NCI-H524 (cell line): ENCODE results near the gene TOM1L2.
"Not testable (repeated sequence)": the region's sequence is repeated elsewhere in the genome, so short reads cannot be mapped to it uniquely, and the experiment has no call there.

Source experiments
- DNase-seq, 2 experiments: peaks; one replicate each; lab custom pipeline; 2025; lab: John Stamatoyannopoulos, UW

TOM1L2 gene

DNA sequence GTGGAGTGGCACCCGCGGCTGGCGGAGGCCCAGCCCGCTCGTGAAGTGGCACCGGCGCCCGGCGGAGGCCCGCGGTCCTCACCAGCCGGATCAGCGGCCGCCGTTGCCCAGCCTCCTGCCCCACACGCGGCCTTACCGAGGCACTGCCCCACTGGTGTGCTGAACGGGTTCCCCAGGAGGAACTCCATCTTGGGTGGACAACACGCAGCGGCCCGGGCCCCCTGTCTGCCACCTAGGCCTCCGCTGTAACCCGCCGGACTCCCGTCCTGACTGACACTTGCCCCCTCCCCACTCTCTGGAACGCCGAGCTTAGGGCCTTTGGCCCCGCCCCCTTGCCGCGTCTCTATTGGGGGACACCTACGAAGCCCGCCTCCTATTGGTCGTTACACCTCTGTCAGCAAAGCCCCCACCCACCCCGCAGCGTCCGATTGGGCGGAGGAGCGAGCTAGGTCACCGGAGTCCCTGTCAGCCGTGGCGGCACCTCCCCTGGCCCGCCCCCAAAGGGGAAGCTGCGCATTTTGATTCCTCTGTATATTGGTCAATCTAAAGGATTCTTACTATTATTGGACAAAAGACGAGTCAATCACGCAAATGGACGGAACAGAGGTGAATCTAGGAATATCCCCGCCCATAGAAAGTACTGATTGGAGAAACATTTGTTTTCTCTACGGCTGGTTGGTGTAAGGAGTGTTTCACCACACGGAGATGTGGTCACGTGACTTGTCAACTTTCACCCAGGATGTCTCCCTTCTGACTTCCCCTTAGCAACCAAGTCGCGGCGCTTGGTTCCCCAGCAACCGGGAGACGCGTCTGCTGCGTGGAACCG is at the start of gene TOM1L2, which contains the start of gene DRC3:
Gene TOM1L2 (minus strand): TSS at position 275 of the 826 bp plus-strand sequence. CDS start 87 bp downstream, at position 188.
Gene DRC3 (plus strand): TSS at position 737 of the 826 bp plus-strand sequence. CDS start 4,737 bp downstream, outside the sequence.
- DNase-seq, result peak; percentile 99 to 100

DNA sequence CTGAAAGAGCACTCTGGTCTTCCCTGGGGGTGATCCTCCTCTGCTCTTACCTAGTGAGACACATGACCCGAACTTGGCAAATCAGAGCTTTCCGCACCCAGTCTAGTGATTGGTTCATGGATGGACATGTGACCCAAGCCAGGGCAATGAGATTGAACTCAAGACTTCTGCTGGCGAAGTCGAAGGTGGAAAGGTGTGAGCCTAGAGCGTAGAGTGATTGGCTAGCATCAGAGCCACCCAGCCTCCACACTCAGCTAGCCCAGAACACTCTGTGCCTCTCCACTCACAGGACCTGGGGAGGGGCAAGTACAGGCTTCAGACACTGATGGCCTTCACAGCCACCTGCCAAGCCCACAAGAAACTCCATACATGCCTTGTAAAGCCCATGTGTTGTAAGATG is 49.2 kb upstream of the TOM1L2 start:
- DNase-seq, result no peak

DNA sequence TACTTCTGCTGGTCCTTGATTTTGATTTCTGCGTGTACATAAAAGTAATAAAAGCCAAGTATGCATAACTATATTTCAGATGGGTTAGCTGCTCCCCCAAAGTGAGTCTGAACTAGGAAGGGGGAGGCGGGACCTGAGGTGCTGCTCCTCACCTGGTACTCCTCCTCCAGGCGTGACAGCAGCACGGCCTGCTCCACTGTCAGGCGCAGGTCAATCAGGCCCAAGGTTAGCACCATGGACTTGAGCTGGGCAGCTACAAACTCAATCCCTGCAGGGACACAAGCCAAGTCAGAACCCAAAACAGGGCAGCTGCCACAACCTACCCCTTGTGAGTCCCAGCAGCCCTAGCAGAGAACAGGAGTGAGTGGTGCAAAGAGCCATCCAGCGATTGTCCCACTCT is 48.8 kb upstream of the TOM1L2 start:
- DNase-seq, result no peak

DNA sequence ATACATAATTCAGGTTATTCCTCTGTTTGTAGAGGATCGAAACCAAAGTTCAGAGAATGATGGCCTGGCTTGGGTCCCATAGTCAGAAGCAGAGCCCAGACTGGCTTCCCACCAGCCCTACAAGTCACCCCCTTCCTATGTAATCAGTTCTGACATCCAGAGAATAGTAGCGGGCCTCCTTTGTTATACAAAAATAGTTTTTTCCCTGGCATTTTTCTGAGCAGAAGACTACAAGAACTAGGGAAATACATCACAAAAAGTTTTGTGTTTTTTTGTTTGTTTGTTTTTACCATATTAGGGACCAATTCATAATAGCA is 47.6 kb upstream of the TOM1L2 start:
- DNase-seq, result no peak

DNA sequence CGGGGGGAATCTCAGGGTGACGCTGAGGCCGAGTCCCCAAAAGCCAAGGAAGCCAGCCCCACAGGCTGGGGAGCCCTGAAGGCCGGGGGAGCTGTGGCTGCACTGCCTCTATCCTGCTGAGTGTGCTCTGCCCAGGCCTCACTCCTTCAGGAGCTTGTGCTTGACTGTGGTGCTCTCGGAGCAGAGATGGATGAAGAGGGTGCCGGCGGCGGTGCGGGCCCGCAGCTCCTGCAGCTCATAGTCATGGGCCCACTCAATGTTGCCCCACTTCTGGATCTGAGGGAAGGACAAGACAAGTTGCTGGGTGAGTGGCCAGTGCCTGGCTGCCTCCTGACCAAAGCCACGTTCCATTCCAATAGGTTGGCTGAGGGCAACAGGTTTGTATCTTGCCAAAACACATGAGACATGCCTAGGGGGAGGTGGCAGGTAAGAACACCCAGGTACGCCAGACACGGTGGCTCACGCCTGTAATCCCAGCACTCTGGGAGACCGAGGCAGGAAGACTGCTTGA is 46.3 kb upstream of the TOM1L2 start:
- DNase-seq, result no peak

DNA sequence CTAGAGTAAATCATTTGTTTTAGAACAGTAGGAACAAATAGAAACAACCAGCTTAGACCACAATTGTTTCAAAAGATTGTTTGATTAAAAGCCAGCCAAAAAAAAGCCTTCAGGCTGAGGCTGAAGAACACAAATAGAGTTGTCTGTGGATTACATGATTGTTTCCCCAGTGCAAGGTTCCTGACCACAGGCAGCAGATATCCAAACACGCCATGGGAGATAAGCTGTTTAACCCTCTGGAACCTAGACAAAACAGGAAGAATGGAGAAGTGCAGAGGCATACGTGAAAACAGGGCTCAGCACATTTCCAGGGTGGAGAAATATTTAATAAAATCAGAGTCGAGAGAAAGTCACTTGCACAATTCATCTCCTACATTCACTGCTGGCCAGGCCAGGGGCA is 45.8 kb upstream of the TOM1L2 start:
- DNase-seq, result no peak

DNA sequence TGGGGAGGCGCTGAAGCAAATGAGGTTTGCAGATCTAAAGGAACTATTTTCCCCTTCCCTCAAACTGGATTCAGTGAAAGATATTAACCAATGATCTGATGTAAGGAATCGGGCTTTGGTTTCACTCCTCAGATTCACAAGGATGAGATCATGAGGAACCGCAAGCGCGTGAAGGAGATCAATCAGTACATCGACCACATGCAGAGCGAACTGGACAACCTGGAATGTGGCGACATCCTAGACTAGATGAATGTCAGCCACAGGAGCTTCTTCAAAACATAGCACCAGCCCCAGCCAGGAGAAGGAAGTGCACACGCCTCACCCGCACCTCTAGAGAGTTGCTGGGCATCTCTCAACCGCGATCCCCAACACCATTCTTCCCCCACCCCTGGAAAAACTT is 44.2 kb upstream of the TOM1L2 start:
- no peak for DNase-seq

DNA sequence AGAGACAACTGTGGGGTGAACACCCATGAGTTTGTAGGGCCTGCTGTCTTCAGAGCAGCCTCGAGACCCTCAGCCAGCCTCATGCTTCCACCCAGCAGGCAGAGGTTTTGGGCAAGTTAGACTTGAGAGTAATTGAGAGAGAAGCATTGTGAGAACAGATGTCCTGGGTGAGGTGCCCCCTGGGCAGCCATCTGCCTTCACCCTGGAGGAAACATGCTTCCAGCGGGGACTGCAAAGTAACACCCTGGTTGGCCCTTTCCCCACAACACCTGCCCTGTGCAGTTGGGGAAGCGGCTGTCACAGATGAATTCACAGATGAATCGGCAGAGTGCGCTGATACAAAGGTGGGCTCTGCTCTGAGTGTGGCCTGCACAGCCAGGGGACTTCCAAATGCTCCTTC is 43.4 kb upstream of the TOM1L2 start:
- peak; percentile 93 to 97 for DNase-seq

DNA sequence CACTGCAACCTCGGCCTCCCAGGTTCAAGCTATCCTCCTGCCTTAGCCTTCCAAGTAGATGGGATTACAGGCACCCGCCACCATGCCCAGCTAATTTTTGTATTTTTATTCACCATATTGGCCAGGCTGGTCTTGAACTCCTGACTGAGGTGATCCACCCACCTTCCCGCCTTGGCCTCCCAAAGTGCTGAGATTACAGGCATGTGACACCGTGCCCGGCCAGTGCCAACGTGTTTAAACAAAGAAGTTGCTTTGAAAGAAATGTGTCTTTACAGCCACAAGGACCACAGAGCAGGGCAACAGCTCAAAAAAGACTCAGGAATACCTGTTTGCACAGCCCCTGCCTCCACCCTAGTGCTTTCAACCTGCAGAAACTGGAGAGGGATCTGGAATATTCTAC is 41.8 kb upstream of the TOM1L2 start:
- DNase-seq, result no peak

DNA sequence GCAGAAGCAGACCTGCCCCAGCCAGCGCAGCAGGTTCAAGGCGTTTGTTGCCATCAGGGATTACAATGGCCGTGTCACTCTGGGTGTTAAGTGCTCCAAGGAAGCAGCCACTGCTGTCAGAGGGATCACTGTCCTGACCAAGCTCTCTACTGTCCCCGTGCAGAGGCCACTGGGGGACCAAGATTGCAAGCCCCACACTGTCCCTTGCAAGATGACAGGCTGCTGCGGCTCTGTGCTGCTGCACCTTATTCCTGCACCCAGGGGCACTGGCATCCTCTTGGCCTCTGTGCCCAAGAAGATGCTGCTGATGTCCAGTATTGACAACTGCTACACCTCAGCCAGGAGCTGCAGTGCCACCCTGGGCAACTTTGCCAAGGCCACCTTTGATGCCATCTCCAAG is 39.1 kb upstream of the TOM1L2 start:
- no peak for DNase-seq

DNA sequence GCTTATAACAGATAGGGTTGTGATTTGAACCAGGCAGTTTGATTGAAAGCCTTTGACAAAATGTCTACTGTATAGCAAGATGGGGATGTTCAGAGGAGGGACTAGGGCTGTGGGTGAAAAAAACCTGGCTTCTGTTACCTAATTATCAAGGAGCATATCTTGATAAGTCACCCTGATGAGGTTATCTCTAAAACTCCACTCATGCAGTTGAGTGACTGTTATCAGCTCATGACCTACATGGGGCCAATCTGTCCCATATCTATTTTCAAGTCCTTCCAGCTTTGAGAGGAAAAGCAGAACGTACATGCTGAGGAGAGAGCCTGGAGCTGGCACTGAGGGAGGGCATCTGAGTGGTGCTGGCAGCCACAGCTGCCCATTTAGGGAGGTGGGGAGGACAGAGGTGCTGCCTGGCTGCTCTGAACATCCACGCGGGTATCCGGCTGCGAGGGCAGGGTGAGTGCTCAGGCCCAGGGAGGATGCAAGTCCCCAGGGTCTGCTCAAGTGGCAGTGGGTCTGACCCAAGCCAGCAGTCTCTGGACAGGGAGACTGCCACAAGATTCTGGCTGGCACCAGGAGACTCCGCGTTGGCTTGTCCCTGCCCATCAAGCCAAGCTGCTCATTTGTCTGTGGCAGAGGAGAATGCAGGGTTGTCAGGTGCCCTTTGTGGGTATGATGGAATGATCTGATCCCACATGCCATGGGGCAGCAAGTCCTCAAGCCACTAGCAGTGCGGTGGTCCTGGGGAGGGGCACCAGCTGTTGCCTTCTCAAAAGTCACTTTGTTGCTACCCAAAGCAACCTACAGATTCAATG is 37.6 kb upstream of the TOM1L2 start:
- no peak for DNase-seq

DNA sequence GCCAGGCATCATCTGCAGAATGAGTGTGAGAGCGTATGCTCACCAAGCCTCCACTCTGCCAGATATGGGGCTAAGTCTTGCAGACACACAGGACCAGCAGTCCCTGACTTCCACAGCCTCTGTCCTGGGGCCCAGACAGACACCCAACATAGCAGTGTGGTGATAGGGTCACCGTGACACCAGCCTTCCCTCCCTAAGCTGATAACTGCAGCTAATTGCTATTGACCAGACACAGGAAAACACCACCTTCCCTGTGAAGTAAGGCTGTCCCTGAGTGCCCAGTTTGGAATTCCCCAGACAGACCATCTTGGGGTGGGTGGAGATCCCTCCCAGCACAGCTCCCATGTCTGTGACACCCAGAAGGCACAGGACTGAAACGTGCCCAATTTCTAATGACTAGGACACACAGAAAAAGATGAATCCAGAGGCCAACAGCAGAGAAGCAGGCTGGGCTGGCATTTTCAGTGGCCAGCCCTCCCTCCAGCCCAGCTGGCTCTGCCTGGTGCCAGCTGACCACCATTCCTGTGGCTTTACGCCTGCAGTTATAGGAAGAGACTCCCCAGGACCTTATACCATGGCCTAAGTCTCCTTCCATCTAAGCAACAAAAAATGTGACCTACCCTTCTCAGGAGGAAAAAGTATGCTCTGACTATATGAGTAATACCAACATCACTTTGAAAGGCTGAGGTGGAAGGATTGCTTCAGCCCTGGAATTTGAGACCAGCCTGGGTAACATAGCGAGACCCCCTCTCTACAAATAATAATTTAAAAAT is 36.5 kb upstream of the TOM1L2 start:
- DNase-seq, result no peak

DNA sequence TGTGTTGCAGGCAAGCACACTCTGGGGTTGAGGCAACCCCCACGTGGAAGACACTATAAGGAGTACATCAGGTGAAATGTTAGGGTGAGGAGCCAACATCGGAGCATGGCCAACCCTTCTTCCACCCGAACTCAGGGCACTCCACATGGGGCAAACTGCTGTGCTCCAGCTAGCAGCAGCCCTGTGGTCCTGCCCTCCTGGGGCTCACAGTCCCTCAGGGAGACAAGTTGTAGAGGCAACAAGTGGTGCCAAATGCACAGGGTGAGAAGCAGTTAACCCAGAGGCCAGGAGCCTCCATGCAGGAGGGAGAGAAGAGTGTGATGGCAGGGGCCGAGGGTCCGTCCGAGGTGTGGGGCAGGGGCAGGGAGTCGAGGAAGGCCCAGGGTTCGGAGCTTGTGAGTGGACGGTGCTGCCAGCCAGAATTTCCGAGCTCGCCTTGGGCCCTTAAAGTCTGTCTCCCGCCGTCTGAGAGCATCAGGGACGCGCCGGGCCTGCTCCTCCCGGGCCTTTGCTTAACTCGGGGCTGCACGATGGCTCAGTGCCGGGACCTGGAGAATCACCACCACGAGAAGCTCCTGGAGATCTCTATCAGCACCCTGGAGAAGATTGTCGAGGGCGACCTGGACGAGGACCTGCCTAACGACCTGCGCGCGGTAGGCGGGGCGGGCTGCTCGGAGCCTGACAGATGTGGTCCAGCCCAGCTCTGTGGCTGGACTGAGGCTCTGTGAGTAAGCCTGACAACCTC is 34.5 kb upstream of the TOM1L2 start:
- DNase-seq, result no peak

DNA sequence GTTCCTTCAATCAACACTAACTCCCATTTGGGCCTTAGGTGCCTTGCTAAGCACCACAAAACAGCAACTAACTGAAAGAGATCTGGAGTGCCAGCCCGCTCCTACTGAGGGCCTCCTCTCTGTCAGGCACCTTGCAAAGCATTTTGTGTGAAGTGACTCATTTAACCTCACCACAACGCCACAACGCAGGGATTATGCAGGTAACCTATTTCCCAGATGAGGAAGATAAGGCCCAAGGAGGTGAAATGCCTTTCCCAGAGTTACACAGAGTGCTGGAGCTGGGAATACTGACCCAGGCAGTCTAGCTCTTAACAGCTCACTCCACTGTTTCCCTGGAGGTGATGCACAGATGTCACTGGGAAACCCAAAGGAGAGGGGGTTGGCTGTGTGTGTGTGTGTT is 33.3 kb upstream of the TOM1L2 start:
- DNase-seq, result no peak

DNA sequence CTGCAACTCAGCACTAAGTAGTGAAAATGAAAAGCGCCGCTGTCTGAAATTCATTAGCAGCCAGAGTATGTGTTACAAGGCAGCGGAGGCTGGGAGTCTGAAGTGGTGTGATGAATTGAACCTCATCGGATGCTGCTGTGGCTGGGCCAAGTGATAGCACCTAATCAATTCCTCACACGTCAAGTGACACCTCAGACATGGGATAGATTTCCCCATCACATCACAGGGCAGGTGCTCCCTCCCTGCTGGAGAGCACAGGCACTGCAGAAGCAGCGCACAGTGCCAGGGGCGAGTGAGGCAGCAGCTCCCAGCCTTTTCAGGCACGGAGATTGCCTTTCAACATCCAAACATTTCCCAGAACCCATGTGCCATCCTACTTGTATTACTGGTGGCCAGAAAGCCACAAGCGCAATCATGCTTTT is 32.7 kb upstream of the TOM1L2 start:
- DNase-seq, result peak in 1 of 2 experiments; percentile 13

DNA sequence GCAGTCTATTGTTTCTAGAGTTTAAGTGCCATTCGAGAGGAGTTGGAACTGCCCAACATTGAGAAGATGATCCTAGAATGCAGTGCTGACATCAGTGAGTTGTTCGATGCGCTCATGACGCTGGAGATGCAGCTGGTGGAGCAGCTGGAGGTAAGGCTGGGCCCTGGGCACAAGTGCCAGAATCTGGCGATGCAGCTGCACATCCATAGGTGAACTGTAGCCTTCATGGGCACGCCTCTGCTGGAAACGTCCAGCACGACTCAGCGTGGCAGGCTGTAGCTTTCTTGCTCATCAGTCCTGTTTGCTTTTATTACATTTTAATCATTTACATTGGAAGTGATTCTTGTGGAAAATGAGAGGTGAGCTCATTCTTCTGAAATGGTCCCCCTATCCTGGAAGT is 32.1 kb upstream of the TOM1L2 start:
- peak; percentile 46 to 77 for DNase-seq

DNA sequence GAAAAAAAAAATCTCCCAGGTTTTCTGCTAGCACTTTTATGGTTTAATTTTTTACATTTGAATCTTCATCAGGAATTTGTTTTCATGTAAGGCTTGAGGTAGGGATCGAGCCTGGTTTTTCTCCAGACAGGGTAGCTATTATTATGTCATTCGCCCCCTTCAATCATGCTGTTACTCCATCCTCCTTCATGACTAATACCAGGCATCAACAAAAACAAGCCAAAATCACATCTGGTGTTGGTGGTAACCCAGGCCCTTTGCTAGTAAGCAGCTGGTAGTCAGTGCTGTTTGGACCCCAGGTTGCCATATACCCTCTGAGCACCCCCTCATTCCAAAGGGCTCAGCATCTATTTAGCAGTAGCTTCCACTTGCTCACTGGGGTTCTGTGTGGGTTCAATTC is 30.0 kb upstream of the TOM1L2 start:
- DNase-seq, result no peak

DNA sequence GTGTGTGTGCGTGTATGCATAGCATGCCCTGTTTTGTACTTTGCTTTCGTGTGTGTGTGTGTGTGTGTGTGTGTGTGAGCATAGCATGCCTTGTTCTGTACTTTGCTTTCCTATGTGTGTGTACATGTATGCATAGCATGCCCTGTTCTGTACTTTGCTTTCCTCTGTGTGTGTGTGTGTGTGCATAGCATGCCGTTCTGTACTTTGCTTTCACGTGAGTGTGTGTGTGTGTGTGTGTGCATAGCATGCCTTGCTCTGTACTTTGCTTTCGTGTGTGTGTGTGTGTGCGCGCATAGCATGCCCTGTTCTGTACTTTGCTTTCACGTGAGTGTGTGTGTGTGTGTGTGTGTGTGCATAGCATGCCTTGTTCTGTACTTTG is 27.8 kb upstream of the TOM1L2 start:
- DNase-seq, result no peak

DNA sequence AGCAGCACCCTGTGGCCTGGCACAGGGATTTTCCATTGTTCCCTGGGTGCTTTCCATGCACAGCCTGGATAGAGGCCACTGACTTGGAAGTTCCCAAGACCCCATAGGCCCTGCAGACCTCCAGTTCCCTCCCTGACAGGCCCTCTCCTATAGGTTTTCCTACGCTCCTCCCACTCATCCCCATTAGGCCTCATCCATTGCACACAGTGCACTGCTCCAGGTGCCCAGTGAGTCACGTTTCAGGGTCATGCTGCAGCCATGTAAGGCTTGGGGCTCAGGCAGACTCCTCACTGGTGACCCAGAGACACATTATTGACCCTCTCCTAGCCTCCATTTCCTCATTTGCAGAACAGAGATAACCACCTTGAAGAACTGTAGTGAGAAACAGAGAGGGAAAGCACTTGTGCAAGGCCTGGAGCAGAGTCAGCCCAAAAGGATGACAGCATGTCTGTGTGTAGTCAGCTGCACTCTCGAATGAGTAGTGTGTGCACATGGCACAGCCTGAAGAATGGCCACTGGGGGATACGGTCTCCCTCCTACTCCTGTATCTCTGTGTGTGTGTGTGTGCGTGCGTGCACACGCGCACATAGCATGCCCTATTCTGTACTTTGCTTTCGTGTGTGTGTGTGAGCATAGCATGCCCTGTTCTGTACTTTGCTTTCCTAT is 27.3 kb upstream of the TOM1L2 start:
- no peak for DNase-seq

DNA sequence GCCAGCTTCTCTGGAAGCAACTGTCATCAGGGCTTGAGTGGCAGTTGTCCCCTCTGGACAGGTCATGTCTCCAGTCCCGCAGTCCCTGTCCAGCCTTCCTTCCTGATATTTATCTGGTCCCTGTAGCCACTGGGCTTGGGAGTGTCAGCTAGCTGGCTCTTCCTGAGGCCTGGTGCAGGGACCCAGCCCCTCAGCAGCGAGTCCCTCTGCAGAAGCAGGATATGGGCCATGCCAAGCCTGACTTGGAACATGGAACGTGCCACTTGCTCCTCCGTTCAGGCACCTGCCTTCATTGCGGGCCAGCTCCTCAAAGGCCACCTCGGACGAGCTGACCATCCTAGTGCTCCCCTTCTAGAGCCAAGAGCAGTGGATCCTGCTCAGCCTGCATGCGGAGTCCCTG is 26.7 kb upstream of the TOM1L2 start:
- no peak for DNase-seq

DNA sequence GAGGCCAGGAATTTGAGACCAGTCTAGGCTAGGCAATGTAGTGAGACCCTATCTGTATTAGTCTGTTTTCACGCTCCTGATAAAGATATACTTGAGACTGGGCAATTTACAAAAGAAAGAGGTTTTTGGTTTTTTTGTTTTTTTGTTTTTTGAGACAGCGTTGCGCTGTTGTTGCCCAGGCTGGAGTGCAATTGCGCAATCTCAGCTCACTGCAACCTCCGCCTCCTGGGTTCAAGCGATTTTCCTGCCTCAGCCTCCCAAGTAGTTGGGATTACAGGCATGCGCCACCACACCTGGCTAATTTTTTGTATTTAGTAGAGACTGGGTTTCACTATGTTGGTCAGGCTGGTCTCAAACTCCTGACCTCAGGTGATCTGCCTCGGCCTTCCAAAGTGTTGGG is 23.7 kb upstream of the TOM1L2 start:
- not testable (repeated sequence) for DNase-seq
